ENCODE measurements around the gene STK38.

DNA sequence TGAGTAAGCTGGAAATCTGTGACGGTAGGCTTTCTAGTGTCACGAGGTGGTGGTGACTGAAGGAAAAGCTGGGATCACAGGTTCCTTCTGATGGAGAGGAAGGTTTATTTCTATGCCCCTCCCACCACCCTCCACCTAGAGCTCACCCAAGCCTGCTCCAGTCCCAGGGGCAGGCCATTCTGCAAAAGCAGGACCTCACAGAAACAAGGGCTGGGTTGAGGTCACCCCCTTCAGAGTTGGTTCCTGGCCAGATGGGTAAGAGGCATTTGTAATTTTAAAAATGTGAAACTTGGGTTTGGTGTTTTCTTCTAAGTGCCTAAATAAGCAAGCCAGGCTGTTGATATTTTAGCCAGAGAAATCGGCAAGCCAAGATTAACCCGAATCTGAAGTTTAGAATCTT is 57.9 kb downstream of the STK38 start:
- TF ChIP-seq EP300 (IDR thresholded peaks at IDR 0.05) (no peak), POLR2A (IDR thresholded peaks at IDR 0.05; ENCODE audit: low read depth) (no peak), POLR2AphosphoS5 (IDR thresholded peaks at IDR 0.05) (no peak)
- TF ChIP-seq, protein P1, sequence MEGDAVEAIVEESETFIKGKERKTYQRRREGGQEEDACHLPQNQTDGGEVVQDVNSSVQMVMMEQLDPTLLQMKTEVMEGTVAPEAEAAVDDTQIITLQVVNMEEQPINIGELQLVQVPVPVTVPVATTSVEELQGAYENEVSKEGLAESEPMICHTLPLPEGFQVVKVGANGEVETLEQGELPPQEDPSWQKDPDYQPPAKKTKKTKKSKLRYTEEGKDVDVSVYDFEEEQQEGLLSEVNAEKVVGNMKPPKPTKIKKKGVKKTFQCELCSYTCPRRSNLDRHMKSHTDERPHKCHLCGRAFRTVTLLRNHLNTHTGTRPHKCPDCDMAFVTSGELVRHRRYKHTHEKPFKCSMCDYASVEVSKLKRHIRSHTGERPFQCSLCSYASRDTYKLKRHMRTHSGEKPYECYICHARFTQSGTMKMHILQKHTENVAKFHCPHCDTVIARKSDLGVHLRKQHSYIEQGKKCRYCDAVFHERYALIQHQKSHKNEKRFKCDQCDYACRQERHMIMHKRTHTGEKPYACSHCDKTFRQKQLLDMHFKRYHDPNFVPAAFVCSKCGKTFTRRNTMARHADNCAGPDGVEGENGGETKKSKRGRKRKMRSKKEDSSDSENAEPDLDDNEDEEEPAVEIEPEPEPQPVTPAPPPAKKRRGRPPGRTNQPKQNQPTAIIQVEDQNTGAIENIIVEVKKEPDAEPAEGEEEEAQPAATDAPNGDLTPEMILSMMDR (IDR thresholded peaks at IDR 0.05): no peak

All from esophagus muscularis mucosa (tissue), 4 donors.